GM13977 (cell line): ENCODE results near the gene C2orf80.

Experiments
- DNase-seq: peaks from one replicate; pipeline ENCODE4 v3.0.0; 2012; ENCODE audit warnings: low spot score
- in situ Hi-C: fragments of 300-500 bp; cut with MboI; formaldehyde crosslinking; loops from one replicate; pipeline ENCODE4 v1.12.0; 2022; ENCODE audit warnings: low sequenced_read_pairs, low pct_unique_long_range_greater_than_20kb, mixed read lengths, inconsistent platforms; ENCODE audit not compliant: unreplicated experiment
- TF ChIP-seq, protein P1 (sequence below): IDR thresholded peaks from 2 replicates; pipeline ENCODE4 v1.5.1; 2012; ENCODE audit warnings: mild to moderate bottlenecking, control low read depth; ENCODE audit not compliant: insufficient read depth; ENCODE audit errors: extremely low read depth, missing control alignments

Gene C2orf80

DNA sequence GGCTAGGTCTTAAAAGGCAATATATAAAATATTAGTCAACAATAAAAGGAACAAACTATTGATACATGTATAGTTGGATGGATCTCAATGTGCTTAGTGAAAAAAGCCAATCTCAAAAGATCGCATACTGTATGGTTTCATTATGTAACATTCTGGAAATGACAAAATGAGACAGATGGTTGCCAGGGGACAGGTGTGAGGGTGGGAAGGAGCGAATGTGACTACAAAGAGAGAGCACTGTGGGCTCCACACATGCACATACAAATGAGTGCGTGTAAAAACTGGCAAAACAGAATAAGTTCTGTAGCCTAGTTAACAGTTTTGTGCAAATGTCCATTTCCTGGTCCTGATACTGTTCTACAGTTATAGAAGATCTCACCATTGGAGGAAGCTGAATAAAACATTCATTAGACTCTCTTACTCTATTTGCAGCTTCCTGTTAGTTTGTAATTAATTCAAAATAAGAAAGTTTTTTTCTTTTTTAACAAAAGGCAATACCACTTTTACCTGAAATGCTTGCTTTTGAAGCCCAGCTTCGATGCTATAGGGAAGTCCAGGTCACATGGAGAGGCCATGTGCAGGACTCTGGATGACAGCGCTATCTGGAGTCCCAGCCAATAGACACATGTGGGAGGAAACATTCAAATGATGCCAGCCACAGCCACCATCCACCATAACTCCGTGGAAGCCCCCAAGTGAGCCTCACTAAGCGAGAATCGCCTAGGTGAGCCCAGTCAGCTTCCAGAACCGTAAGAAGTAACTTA lies 21.0 kb upstream of the C2orf80 start:
- TF ChIP-seq, protein P1, sequence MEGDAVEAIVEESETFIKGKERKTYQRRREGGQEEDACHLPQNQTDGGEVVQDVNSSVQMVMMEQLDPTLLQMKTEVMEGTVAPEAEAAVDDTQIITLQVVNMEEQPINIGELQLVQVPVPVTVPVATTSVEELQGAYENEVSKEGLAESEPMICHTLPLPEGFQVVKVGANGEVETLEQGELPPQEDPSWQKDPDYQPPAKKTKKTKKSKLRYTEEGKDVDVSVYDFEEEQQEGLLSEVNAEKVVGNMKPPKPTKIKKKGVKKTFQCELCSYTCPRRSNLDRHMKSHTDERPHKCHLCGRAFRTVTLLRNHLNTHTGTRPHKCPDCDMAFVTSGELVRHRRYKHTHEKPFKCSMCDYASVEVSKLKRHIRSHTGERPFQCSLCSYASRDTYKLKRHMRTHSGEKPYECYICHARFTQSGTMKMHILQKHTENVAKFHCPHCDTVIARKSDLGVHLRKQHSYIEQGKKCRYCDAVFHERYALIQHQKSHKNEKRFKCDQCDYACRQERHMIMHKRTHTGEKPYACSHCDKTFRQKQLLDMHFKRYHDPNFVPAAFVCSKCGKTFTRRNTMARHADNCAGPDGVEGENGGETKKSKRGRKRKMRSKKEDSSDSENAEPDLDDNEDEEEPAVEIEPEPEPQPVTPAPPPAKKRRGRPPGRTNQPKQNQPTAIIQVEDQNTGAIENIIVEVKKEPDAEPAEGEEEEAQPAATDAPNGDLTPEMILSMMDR = no peak
- DNase-seq = no peak
- in situ Hi-C loops = no loop called here

DNA sequence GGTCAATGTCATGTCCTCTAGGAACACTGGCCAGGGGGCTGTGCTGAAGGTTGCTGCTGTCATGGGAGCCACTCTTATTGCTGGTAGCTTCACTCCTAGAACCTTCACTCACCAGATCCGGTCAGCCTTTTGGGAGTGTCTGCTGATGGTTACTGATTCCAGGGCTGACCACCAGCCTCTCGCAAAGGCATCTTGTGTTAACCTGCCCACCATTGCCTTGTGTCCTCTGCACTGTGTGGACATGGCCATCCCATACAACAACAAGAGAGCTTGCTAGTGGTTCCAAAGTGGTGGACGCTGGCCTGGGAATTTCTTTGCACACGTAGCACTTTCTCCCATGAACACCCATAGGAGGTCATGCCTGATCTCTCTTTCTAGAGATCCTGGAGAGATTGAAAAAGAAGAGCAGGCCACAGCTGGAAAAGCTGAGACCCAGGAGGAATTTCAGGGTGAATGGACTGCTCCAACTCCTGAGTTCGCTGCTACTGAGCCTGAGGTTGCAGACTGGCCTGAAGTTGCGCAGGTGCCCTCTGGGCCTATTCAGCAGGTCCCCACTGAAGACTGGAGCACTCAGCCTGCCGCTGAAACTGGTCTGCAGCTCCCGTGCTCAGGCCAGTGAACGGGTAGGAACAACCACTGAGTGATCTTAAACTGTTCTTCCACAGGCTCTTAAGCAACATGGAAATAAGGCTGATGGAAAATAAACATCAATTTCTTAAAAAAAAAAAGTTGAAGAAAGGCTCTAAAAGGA lies 18.7 kb upstream of the C2orf80 start:
- in situ Hi-C loops = no loop called here
- no peak for DNase-seq
- TF ChIP-seq, protein P1 = no peak

DNA sequence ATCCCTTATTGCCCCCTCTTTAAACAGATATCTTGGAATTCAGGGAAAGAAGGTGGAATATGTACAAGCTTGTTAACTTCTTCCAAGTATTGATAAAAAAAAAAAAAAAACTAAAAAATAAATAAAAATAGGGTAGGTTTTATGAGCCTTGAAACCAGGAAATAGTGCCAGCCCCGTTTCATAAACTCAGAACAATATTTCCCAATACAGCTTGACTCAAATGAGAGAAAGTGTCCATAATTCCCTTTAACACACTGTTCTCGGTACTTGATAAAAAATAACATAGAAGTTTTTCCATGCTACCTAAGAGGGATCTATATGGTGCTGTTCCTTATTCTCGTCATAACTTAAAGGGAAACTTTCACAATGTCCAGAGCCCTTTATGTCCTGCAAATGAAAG lies 17.9 kb upstream of the C2orf80 start:
- in situ Hi-C loops = no loop called here
- TF ChIP-seq, protein P1 = no peak
- DNase-seq = no peak

DNA sequence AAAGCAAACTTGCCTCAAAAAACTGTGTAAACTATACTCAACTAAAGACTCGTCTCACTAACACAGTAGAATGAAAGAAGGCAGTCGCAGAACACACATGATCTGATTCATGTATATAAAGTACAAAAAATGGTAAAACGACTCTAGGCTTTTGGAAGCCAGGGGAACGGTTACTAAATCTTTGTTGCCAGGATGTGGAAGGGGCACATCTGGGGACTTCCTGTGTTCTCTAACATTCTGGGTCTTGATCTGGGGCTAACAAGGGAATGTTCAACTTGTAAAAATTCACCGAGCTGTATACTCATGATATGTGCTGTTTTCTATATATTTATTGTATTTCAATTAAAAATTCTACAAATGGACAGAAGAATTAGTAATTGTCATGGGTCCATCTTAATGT lies 14.3 kb upstream of the C2orf80 start:
- in situ Hi-C loops = no loop called here
- no peak for DNase-seq
- TF ChIP-seq, protein P1 = no peak

DNA sequence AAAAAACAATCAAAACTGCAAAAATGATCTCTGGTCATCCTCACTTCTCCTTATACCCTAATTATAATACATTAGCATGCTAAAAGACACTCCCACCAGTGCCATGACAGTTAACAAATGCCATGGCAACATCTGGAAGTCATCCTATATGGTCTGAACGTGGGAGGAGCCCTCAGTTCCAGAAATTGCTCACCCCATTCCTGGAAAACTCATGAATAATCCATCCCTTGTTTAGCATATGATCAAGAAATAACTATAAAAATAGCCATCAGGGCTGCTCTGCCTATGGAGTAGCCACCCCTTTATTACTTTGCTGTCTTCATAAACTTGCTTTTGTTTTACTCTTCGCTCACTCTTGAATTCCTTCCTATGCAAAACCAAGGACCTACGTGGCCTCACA lies 5.7 kb upstream of the C2orf80 start:
- TF ChIP-seq, protein P1 = no peak
- in situ Hi-C loops = no loop called here
- no peak for DNase-seq

DNA sequence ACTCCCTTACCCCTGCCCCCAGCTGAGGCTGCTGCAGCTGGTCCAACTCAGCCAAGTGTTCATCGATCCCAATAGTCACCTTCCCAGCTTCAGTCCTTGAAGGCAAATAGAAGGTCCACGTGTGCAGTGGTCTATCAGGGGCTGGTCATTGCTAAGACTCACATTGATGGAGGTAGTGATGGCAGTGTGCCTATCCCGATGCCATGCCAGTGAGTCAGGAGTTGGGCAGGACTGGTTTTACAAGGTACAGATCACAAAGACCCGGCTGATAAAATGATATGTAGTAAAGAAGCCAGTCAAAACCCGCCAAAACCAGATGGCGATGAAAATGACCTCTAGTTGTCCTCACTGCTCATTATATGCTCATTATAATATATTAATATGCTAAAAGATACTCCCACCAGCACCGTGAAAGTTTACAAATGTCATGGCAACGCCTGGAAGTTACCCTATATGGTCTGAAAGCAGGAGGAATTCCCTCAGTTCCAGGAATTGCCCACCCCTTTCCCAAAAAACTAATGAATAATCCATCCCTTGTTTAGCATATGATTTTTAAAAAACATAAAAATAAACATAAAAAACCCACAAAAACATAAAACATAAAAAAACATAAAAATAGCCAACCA lies 2.9 kb upstream of the C2orf80 start:
- DNase-seq = no peak
- in situ Hi-C loops = no loop called here
- TF ChIP-seq, protein P1 = no peak
